Endothelial cell of umbilical vein (primary cell): ENCODE results near the gene IGFBP3. TPM values are rescaled to one million over a fixed set of nuclear protein-coding genes. Genes with fewer than 3 reads are reported as not detected.
"Not testable (repeated sequence)": the region's sequence is repeated elsewhere in the genome, so short reads cannot be mapped to it uniquely, and the experiment has no call there.

ENCODE experiments used
- BruUV-seq: library from RNA; stranded (reverse); fragments of 400-500 nt; replicated peaks from 2 replicates; lab custom pipeline; 2021; lab: Mats Ljungman, UMichigan
- CTCF ChIA-PET: fragments of 300-600, 350-600 bp; sonication (Branson Sonifier 250); formaldehyde crosslinking; loops from one replicate; lab custom pipeline; 2021; ENCODE audit warnings: antibody characterized with exemption, inconsistent platforms; lab: Charles Lee
- POLR2A ChIA-PET: fragments of 300-600, 350-600 bp; sonication (Branson Sonifier 250); formaldehyde crosslinking; loops from one replicate; lab custom pipeline; 2021; ENCODE audit warnings: antibody characterized with exemption, inconsistent platforms; lab: Charles Lee
- DNase-seq: peaks from one replicate; pipeline ENCODE4 v3.0.0-alpha.2; 2011; ENCODE audit warnings: low read depth, low spot score
- FAIRE-seq: peaks from 2 replicates; lab custom pipeline; 2011; peaks lifted over from hg19 to GRCh38; lab: Jason Lieb, UNC
- H2AFZ ChIP-seq: 2 replicates; pipeline ENCODE4 v1.6.0; 2012; ENCODE audit warnings: low read depth, low read length, control low read depth, inconsistent platforms
- H3K27ac ChIP-seq: 2 replicates; pipeline ENCODE4 v1.5.1; 2011; ENCODE audit warnings: low read depth, mild to moderate bottlenecking, control low read depth, low read length, moderate library complexity; ENCODE audit not compliant: insufficient read depth
- H3K27me3 ChIP-seq, 2 experiments: 2 replicates each; pipeline versions ENCODE4 v1.6.0 to v1.6.1; 2011; ENCODE audit warnings: low read length in 2 of 2, mixed read lengths in 1 of 2; ENCODE audit not compliant: control insufficient read depth in 2 of 2, insufficient read depth in 2 of 2
- H3K36me3 ChIP-seq, 2 experiments: 2 replicates in 1 of 2; 3 replicates in 1 of 2; pipeline ENCODE4 v1.5.1; 2011; ENCODE audit warnings: low read length in 2 of 2, mild to moderate bottlenecking in 1 of 2, moderate library complexity in 1 of 2; ENCODE audit not compliant: control insufficient read depth in 2 of 2, insufficient read depth in 2 of 2; ENCODE audit errors: extremely low read depth in 1 of 2
- H3K4me1 ChIP-seq: 3 replicates; pipeline ENCODE4 v1.5.1; 2011; ENCODE audit warnings: mild to moderate bottlenecking, low read length; ENCODE audit not compliant: control insufficient read depth, insufficient read depth; ENCODE audit errors: extremely low read depth
- H3K4me2 ChIP-seq: 2 replicates; pipeline ENCODE4 v1.6.1; 2011; ENCODE audit warnings: low read length, control low read depth, mixed read lengths; ENCODE audit not compliant: insufficient read depth
- H3K4me3 ChIP-seq, 3 experiments: fragments of 200-600 bp in 1 of 3; sonication (generic), shearing (Covaris generic) in 1 of 3; replicated peaks in 1 of 3; 2 replicates each; pipeline ENCODE4 v1.5.1; 2011 to 2016; ENCODE audit warnings: control low read depth in 3 of 3, low read length in 3 of 3, mild to moderate bottlenecking in 2 of 3, inconsistent platforms in 1 of 3, low read depth in 1 of 3, moderate library complexity in 1 of 3; ENCODE audit not compliant: insufficient read depth in 1 of 3
- H3K79me2 ChIP-seq: 2 replicates; pipeline ENCODE4 v1.6.0; 2012; ENCODE audit warnings: low read length, inconsistent platforms; ENCODE audit not compliant: control insufficient read depth, insufficient read depth
- H3K9ac ChIP-seq: replicated peaks from 2 replicates; pipeline ENCODE3; 2011; ENCODE audit warnings: low read length, control low read depth; ENCODE audit not compliant: insufficient read depth; ENCODE audit errors: extremely low read depth
- H3K9me1 ChIP-seq: replicated peaks from 3 replicates; pipeline ENCODE4 v1.6.0; 2011; ENCODE audit warnings: mild to moderate bottlenecking, low read length; ENCODE audit not compliant: control insufficient read depth, insufficient read depth; ENCODE audit errors: extremely low read depth
- H3K9me3 ChIP-seq: replicated peaks from 2 replicates; pipeline ENCODE4 v1.5.1; 2012; ENCODE audit warnings: low read length, inconsistent platforms; ENCODE audit not compliant: control insufficient read depth, insufficient read depth
- H4K20me1 ChIP-seq: replicated peaks from 2 replicates; pipeline ENCODE3; 2011; ENCODE audit warnings: mild to moderate bottlenecking, low read length; ENCODE audit not compliant: control insufficient read depth, insufficient read depth; ENCODE audit errors: extremely low read depth
- dilution Hi-C: fragments of 300-500 bp; cut with MboI; formaldehyde crosslinking; loops from one replicate; pipeline ENCODE4 v1.15.0; 2019; ENCODE audit warnings: low sequenced_read_pairs; ENCODE audit not compliant: extremely low pct_ligation_motif_present
- intact Hi-C: fragments of 100-400 bp; cut with micrococcal nuclease; formaldehyde crosslinking; loops from one replicate; pipeline ENCODE4 v1.10.0; 2022
- polyA plus RNA-seq, 4 experiments: library from polyadenylated mRNA; depleted of rRNA in 3 of 4; stranded (reverse) in 3 of 4; unstranded in 1 of 4; fragments of >200 nt; gene quantifications; 2 replicates each; pipeline versions ENCODE4 v1.2.1 to v1.2.3, GENCODE V29; 2011 to 2012; ENCODE audit warnings: missing spikeins in 1 of 4
- total RNA-seq: library from RNA; stranded (reverse); gene quantifications from 2 replicates; pipeline ENCODE4 v1.2.3, GENCODE V29; 2021
- TF ChIP-seq, protein P1 (sequence below), 2 donors: IDR thresholded peaks; 1 replicate in 1 of 2; 2 replicates in 1 of 2; pipeline ENCODE4 v1.5.1; 2011; ENCODE audit warnings: low read length in 2 of 2, mild to moderate bottlenecking in 2 of 2, moderate library complexity in 2 of 2, control low read depth in 1 of 2, inconsistent platforms in 1 of 2, low read depth in 1 of 2; ENCODE audit not compliant: insufficient read depth in 1 of 2; ENCODE audit errors: extremely low read depth in 1 of 2

Gene IGFBP3
- total and polyA plus RNA-seq, 2 donors (not counting 3 experiments of a cell fraction or from before 2014, with no cell fraction given), result 3.4 to 10.1 TPM

GRCh38 chr7:45955286-45955685 is 34.2 kb upstream of the IGFBP3 start:
- dilution Hi-C loops, result no loop called here
- POLR2A ChIA-PET, result no interaction called here
- intact Hi-C loops, result no loop called here
- FAIRE-seq, result no peak
- no peaks in the 10 kb centered on the region for H4K20me1 ChIP-seq
- H3K27me3 ChIP-seq, result no peaks in the 10 kb centered on the region
- no peak overlapping the region for H2AFZ ChIP-seq
- H3K79me2 ChIP-seq, result no peaks in the 10 kb centered on the region
- no peak overlapping the region for H3K9ac ChIP-seq
- no peak overlapping the region for H3K4me3 ChIP-seq
- CTCF ChIA-PET, result interaction anchor here (1.2 to 1.3 kb wide), 2 partner anchors 9 to 32 kb away, joined by 3 read pairs; no protein-coding TSS in a partner anchor
- H3K9me1 ChIP-seq, result no peaks in the 10 kb centered on the region
- TF ChIP-seq, protein P1, sequence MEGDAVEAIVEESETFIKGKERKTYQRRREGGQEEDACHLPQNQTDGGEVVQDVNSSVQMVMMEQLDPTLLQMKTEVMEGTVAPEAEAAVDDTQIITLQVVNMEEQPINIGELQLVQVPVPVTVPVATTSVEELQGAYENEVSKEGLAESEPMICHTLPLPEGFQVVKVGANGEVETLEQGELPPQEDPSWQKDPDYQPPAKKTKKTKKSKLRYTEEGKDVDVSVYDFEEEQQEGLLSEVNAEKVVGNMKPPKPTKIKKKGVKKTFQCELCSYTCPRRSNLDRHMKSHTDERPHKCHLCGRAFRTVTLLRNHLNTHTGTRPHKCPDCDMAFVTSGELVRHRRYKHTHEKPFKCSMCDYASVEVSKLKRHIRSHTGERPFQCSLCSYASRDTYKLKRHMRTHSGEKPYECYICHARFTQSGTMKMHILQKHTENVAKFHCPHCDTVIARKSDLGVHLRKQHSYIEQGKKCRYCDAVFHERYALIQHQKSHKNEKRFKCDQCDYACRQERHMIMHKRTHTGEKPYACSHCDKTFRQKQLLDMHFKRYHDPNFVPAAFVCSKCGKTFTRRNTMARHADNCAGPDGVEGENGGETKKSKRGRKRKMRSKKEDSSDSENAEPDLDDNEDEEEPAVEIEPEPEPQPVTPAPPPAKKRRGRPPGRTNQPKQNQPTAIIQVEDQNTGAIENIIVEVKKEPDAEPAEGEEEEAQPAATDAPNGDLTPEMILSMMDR (IDR thresholded peaks at IDR 0.05; ENCODE audit: extremely low read depth in 1 of 2, insufficient read depth in 1 of 2, low read depth in 1 of 2, low read length in 2 of 2), result no peak
- H3K27ac ChIP-seq, result no peak overlapping the region
- H3K36me3 ChIP-seq, result no peaks in the 10 kb centered on the region
- no TSS peak for BruUV-seq
- no peaks in the 10 kb centered on the region for H3K4me1 ChIP-seq
- no peak overlapping the region for H3K4me2 ChIP-seq
- no peak for DNase-seq
- H3K9me3 ChIP-seq, result no peaks in the 10 kb centered on the region

- H3K9ac ChIP-seq, FAIRE-seq, dilution Hi-C loops, H3K27me3 ChIP-seq, intact Hi-C loops, H3K79me2 ChIP-seq, H3K4me3 ChIP-seq, H3K27ac ChIP-seq, POLR2A ChIA-PET, DNase-seq, H3K4me1 ChIP-seq, H3K36me3 ChIP-seq, CTCF ChIA-PET, H3K4me2 ChIP-seq, H3K9me1 ChIP-seq, BruUV-seq, H3K9me3 ChIP-seq, H4K20me1 ChIP-seq, H2AFZ ChIP-seq: not testable (repeated sequence)
These were observed 32.0 kb upstream of the IGFBP3 start for GRCh38 chr7:45953055-45953454.
